NOMO-1 treated with DMSO at 0.1 percent for 48 hours (cell line): ENCODE results near the gene XPR1.

Experiments used
- DNase-seq: peaks from one replicate; lab custom pipeline; 2025; ENCODE audit not compliant: unreplicated experiment; lab: John Stamatoyannopoulos, UW

XPR1 gene

GRCh38 chr1:180881806-180882509, 250.1 kb downstream of the XPR1 start:
- peak; percentile 67 for DNase-seq

- no peak for DNase-seq
These were observed 252.9 kb downstream of the XPR1 start for GRCh38 chr1:180884588-180885300.

- DNase-seq = no peak
These were observed 254.5 kb downstream of the XPR1 start for GRCh38 chr1:180886338-180886737.

DNA sequence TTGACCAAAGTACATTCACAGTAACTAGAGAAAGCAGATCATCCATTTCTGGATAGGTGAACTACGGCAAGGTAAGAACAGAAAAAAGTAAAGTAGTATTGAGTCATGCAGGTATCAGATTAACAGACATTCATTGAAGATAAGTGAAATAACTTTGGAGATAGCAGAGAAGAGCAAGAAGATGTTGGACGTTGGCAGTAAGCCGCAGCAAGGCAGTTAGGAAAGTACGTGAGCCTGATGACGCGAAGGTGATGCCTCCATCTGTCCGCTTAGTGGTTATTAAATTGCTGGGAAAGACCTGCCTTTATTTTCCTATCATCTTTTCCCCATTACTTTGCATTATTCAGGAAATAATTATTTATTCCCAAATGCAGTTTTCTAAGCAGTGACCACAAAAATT, 256.0 kb downstream of the XPR1 start:
- DNase-seq = no peak

DNA sequence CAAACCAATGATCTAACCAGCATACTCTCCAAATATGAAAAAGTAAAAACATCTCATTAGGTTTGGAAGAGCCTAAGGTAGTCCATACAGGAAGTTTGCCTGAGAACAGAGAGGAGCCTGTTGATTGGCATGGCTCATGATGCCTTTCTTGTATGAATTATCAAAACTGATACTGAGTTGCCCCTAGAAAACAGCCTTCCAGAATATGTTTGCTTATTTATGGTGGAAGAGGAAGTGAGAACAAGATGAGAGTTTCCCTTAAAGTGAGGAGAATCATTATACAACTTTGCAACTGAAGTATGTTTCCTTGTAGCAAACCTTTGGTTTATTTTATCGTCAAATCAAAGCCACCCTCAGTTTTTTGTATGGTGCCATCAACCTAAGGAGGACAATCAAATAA, 257.0 kb downstream of the XPR1 start:
- peak; percentile 70 for DNase-seq

DNA sequence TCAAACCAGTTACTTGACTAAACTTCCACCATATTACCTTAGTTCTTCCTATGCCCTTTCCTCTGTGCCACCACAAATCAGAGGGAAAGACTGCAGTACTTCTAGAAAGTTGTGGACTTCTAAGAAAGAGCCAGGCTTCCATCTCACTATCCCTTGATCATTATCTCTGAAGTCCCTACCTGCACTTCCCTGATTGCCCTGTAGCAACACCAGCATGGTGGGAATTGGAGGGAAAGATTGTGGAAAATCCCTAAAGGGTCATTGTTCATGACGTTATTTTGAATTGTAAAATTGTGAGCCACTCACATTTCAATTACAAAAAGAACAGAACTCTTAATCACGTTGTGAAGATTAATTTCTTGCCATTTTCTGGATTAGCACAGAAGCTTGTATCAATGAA, 257.5 kb downstream of the XPR1 start:
- DNase-seq = no peak

DNA sequence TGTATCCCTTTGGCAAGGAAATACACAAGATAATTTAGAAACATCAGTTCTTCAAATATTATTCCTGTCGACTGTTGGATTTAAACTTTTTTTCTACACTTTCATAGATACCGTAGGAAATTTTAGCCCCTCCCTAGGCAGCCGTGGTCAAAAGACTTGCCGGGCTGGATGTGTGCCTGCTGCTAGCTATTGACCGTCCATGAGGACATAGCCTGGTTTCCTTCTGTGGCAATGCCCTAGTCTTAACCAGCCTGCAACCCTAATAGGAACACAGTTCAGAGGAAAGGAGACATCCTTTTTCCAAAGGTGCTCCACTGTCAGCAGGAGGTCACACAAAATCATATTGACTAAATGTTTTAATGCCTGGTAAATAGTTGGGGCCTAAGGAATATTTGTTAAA, 260.4 kb downstream of the XPR1 start:
- no peak for DNase-seq

- DNase-seq = no peak
These were observed 260.9 kb downstream of the XPR1 start for GRCh38 chr1:180892675-180893074.

DNA sequence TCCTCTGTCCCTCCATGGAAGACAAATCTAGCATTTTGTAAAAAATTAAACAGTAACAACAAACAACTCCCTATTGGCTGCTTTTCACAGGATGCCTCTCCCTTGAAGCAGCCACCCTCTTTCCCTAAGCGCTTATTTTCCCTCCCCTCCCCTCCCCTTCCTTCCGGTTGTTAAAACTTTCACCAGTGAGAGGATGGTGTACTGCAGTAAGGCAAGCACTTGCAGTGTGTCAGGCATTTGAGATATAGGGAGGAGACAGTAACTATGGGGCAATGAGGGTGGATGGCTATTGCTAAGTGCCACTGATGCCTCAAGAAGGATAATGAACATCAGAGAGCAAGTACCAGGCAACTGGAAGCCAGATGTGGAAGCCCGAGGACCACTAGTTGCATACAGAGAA, 261.8 kb downstream of the XPR1 start:
- DNase-seq = no peak

DNA sequence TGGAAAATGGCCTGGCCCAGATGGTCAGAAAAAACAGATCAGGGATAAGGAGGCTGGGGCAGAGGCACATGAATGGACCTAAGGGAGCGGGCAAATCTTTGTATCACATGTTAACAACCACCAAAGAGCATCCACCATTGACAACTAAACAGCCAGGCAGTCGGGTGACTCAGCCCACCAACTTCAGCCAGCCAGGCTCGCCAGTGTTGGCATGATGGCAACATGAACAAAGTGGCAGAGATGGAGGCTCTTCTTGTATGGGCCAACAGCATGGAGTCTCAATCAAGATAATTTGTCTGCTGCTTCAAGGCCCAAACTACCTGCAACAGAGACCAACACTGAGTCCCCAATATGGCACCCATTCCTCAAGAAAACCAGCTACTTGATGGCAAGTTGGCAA, 264.3 kb downstream of the XPR1 start:
- no peak for DNase-seq

DNA sequence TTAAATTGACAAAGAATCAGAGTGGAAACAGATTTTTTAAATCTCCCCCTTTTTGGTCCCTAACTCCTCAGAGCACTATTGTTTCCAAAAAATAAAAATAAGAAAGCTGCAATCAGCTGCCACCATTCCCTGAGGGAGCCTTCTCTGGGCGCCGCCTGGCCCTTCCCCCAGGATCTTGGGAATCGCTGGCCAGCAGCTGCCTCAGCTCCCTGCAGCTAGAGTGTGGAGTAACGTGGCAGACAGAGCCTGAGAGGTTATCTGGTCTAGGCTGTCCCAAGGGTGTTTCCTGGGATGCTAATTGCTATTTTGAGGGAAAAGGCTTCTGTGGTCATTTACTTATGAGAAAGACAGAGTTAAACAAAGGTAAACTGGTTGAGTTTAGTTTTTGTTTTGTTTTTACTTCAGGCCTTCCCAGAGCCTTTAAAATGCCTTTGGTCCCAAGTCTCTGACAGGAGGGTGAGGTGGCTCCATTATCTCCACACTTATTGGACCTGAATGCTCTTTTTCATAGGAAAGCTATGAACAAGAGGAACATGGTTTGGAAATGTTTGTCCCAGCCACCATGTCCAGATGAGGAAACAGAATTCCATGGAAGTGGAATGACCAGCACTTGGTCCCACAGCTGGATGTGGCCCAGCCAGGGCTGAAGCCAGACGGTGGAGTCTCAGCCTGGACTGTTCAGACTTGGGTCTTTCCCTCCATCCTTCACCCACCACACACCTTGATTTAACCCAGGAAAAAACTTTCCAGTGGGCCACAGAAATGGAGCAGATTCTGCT, 266.8 kb downstream of the XPR1 start:
- DNase-seq = no peak

GRCh38 chr1:180899262-180899661, 267.4 kb downstream of the XPR1 start:
- no peak for DNase-seq

DNA sequence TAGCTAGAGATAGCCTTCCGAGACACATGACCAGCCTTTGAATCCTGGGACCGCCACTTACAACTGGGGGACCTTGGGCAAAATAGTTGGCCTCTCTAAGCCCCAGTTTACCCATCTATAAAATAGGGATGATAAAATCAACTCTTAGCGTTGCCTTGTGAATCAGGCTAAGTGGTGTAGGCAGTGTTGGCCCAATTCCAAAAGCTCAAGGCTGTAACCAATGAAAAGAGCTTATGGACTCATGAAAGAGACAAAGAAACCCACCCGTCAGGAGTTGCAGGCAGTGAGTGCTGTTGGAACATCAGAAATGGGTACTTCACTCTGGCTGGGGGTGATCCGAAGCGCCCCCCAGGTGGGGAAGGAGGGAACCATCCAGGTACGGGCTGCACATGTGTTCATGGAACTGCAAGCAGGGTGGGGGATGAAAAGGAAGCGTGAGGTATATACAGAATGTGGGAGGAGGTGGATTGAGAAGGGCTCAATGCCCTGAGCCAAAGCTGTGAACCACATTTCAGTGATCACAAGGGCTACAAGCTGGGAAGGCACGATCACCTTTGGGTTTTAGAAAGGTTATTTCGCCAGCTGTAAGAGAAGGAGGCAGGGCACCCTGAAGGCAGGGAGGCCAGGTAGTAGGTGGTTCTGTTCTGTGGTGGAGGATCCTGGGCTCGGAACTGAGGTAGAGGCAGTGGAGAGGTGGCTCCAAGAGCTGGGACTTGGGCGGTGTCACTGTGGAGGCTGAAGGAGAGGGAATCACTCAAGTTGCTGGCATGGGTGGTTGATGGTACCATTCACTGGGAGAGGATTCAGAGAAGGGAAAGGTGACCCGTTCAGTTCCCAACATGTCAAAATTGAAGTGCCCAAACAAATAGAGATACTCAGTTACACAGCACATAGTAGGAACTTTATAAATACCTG, 269.5 kb downstream of the XPR1 start:
- DNase-seq = no peak

- DNase-seq = no peak
These were observed 270.7 kb downstream of the XPR1 start for GRCh38 chr1:180902541-180902940.

DNA sequence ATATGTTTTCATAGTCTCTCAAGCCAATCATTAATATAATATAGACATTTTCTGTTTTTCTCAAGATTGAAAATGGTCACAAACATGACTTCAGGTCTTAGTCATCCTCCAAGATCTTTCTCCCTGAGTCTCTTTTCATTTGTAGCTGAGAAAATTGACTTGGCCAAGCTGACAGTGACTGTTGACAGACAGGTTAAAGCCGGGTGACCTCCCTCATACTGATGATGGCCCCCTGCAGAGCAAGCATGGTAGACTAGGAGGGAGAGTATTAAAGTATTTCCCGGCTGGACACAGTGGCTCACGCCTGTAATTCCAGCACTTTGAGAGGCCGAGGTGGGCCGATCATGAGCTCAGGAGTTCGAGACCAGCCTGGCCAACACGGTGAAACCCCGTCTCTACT, 274.1 kb downstream of the XPR1 start:
- no peak for DNase-seq

DNA sequence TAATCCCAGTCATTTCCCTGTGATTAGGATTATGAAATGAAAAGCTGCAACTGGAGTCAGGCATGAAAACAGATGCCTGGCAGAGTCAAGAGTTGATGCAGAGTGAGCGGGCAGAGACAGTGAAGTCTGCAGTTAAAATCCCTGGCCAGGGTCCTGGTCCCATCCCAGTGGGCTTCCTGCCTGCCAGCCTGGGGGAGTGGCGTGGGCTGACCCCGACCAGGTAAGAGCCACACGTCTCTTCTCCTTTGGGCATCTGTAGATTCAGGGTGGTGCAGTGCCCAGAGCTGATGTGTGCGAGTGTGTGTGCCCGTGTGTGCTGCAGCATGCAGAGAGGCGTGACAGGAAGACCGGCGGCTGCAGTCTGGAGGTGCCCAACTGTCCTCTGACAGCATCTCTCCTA, 274.7 kb downstream of the XPR1 start:
- no peak for DNase-seq

- no peak for DNase-seq
These were observed 275.7 kb downstream of the XPR1 start for GRCh38 chr1:180907313-180908055.

DNA sequence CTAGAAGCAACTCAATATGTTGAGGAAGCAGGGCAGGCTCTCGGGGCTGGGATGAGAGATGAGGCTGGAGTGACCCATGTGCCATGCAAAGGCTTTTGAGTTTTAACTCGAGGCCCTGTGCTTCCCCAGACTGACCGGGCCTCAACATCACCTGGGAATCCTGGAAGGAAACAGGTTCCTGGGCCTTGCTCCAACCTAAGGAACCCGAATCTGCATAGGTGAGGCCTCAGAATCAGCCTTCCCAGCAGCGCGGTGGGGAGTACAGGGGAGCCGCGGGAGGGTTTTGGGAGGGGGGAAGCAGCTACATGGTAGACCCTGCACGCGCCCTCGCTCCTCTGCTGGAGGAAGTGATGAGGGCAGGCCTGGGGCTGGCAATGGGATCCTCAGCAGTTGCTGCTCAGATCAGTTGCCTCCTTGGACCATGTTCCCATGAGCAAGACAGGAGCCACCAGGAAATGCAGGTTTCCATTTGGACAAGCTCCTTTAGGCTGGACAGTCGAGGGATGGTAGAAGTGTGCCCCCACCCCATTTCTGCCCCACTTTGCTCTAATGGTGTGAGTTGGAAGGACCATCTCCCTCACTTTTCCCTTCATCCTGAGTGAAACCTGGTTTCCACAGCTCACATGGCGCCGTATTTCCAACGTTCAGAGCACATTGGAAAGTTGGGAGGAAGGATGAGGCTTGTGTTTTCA, 276.4 kb downstream of the XPR1 start:
- DNase-seq = no peak

DNA sequence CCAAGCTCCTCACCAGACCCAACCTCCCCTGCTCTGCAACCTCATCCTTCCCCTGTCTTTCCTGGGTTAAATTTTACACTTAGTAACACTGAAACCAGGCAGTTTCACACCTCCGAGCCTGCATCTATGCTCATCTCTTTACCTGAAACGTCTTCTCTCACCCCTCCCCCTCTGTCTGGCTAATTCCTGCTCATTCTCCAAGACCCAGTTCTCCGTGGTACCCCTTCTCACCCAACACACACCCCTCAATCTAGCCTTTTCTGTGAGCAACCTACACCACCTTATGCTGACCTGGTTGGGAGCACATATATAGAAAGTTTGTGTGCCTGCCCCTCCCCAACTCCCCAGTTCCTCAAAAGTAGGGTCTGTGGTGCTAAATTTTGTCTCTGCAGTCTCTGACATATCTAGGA, 277.2 kb downstream of the XPR1 start:
- DNase-seq = no peak
